Right lobe of liver (tissue), 4 donors: ENCODE data around the gene UBE2E2.

Source experiments
- POLR2A ChIP-seq: fragments of 450-650 bp; IDR thresholded peaks from one replicate; pipeline ENCODE4 v1.6.1; 2017; ENCODE audit warnings: antibody characterized with exemption, mild to moderate bottlenecking
- TF ChIP-seq, protein P1 (sequence below), 4 donors: fragments of 200-600 bp in 3 of 4; fragments of 450-650 bp in 1 of 4; IDR thresholded peaks; one replicate each; pipeline versions ENCODE4 v1.5.1 to v1.8.0; 2016 to 2022; ENCODE audit warnings: antibody characterized with exemption in 4 of 4, mild to moderate bottlenecking in 2 of 4
- donor health status: DM: no; HTN: no; CAD: no.
- donor health status: DM: no; HTN: no; CAD: no.
- donor health status: DM: no; HTN: yes; CAD: no.

DNA sequence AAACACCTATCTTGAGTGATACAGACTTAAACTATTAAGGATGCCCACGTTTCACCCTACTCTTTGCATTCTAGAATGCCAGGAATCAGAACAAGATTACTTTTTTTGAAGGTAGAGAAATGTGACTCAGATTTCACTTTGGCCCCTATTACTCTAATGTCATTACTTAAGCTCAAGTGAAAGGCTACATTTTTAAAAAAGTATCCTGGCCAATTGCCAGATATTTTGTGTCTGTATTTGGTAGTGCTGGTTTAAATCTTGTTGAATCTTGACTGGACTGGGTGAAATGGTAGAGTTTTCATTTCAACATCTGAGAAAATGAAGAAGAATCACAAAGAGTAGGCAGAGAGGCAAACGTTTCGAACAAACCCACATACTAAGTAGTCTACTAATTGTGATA, 384.4 kb downstream of the UBE2E2 start:
- TF ChIP-seq, protein P1, sequence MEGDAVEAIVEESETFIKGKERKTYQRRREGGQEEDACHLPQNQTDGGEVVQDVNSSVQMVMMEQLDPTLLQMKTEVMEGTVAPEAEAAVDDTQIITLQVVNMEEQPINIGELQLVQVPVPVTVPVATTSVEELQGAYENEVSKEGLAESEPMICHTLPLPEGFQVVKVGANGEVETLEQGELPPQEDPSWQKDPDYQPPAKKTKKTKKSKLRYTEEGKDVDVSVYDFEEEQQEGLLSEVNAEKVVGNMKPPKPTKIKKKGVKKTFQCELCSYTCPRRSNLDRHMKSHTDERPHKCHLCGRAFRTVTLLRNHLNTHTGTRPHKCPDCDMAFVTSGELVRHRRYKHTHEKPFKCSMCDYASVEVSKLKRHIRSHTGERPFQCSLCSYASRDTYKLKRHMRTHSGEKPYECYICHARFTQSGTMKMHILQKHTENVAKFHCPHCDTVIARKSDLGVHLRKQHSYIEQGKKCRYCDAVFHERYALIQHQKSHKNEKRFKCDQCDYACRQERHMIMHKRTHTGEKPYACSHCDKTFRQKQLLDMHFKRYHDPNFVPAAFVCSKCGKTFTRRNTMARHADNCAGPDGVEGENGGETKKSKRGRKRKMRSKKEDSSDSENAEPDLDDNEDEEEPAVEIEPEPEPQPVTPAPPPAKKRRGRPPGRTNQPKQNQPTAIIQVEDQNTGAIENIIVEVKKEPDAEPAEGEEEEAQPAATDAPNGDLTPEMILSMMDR (IDR thresholded peaks at IDR 0.05): no peak
- no peak for TF ChIP-seq POLR2A
